Measurements from ENCODE around the gene SRD5A1.
"Not testable (repeated sequence)": the region's sequence is repeated elsewhere in the genome, so short reads cannot be mapped to it uniquely, and the experiment has no call there.

Gene SRD5A1

DNA sequence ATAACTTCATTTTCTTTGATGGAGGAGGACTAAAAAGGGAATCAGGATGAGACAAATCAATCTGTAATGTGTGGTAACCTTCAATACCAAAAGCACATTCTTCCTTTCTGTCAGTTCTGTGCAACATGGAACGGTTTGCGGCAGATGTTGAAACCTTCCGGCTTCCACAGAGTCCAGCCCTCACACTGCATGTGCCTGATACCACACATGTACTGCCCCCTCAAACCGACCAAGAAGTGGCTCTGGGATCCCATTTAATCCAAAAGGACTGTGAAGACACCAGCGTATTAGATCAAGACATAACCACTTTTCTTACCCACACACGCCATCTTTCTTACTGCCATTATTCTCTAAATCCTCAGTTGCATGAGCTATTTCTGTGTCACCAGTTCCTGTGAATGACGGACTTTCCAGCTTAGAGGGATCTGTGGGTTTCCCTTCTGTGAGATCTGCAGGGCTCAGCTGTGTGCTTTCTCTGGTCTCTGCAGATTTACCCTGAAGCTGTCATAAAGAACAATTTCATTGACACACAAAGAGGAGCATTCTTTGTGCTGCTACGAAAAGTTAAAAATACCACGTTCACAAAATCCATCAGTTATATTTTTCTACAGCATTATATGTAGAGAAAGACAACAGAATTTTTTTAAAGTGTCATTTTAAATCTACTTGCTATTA lies 26.2 kb upstream of the SRD5A1 start:
- DNase-seq, result no peak

DNA sequence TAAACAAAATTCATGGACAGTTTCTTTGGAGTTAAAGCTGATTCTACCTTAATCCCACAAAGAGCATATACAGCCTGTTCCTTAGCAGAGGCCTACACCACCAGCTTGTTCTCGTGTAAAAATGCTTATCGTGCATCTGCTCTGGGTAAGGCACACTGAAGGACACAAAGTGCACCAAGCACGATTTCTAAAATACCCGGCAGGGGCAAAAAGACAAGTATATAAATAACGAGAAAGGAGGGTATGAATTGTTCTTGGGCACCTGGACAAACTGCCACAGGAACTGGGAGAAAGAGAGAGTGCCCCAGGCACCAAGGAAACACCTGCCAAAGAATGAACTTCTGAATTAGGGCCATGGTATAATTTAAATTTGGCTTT lies 25.7 kb upstream of the SRD5A1 start:
- no peak for DNase-seq

- DNase-seq, result no peak
These were observed 25.2 kb upstream of the SRD5A1 start for GRCh38 chr5:6608016-6608415.

DNA sequence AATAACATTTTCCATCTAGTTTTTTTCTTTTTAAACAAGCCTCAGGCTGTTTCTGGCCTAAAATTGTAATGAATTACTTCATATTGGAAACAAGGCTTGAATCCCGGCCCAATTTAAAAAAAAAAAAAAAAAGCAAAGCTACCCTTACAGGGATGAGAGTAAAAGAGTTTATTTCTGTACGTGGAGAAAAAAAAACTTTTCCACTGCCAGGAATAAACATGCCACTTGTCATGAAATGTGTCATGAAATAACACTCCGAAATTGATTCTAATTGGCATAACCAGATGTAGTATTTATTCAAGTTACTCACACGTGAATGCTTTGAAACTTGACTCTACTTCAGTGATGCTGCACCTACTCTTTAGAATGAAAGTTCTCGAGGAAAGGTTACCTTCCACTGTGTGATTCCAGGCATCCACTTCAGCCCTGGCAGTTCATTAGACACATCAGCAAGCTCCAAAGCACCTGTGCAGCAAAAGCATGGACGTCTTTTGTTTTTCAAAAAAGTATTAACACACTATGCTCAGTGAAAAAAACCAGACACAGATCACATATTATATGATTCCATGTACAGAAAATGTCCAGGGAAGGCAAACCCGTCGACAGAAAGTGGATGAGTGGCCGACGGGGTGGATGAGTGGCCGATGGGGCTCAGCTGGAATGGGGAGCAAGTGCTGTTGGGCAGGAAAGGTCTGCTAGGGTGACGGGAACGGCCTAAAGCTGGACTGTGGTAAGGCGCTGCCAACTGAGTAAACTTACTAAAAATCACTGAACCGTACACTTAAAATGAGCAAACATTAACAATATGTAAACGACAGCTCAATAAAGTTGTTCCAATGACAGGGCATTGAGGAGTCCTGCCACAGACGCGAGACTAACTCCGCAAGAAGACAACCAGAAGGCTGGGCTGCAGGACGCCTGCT lies 21.6 kb upstream of the SRD5A1 start:
- DNase-seq, result no peak

DNA sequence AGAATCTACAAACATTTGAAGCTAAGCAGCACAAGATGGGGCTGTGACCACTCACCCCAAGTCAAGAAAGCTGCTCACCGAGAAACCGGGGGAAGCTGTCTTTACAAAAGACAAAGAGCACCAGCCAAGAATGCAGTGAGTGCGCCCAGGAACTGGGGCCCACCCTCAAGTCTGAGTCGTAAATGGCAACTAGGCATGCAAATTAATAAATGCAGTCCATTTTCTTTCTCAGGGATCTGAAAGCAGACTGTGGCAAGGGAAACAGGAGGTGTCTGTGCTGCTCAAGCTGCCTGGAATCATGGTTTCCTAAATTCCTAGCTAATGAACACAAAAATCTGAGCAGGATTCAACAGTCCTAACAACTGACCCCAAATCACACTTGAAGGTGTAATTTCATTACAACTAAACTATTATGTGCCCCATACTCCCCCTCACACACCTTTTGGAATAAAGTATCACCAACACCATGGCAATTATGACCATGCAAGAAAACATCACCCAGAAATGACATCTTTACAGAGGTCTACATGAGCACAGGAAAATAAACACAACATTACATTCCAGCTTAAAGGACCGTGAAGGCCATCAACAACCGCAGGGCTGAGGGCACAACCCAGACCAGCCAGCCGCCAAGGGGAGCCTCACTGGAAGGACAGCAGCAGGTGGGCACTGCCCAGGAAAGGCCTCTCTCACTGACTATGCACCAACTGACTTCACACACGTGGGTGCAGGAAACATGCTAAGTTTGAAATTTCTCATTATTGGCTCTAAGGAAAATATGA lies 18.0 kb upstream of the SRD5A1 start:
- DNase-seq, result no peak

GRCh38 chr5:6616632-6617031 lies 16.6 kb upstream of the SRD5A1 start:
- DNase-seq, result no peak

DNA sequence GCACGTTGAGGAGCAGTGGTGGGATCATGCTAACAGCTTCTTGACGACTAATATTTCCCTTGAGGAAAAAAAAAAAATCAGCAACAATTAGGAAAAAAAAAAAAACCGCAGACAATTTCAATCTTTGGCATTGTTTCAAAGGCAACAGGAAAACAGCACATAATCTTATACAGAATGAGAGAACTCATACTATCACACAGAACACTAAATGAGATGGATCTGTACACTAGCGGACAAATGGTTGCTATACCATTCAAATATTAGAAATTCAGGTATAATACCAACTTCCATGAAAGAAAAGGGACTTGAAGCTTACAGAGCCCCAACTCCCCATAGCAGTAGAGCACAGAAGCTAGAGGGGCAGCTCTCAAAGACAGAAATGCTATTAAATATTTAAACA lies 10.0 kb upstream of the SRD5A1 start:
- DNase-seq, result no peak

DNA sequence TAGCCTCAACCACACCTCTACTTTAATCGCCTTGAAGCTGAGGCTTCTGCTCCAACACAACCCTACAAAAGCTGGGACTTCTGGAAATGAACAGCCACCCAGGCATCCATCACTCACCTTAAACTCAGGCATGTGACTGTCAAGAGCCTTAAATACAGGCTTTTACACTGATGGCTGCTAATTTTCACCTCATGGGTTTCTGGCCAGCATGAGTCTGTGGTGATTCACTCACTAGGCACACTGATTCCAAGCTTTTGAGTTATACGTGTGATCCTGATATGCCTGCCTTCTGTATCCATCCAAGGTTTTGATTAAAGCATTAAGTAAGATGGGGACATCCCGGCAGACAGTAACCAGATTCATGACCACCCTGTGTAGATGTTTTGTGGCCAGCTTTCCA lies 9.3 kb upstream of the SRD5A1 start:
- DNase-seq, result no peak

DNA sequence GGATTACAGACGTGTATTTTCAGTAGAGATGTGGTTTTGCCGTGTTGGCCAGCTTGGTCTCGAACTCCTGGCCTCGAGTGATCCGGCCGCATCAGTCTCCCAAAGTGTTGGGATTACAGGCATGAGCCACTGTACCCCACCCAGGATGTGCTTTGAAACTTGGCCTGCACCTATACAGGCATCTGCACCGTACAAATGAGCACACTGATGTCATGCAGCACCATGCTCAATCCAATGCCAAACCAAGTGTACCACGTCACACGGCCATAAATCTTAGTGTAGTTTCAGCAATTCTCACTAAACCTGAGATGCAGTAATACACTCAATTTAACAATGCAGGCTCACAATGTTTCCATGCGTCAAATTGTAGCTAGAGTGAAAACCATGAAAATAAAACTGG lies 6.7 kb upstream of the SRD5A1 start:
- no peak for DNase-seq

DNA sequence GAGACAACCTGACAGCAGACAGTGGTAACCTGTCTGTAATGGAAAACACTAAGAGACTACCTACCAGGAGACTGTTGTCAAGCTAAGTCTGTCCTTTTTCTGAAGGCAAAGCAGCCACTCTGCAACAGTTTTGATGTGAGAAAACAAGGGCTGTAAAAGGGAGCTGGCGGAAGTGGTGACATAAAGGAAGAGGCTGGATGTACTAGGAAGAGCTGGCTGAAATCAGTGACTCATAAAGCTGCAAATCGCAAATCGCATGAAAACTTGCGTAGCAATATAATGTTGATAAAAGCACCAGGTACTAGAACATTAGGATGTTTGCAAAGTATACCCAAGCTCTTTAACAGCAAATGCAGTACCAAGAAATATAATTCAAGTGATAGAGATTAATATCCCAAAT lies 1.8 kb upstream of the SRD5A1 start:
- DNase-seq, result no peak

DNA sequence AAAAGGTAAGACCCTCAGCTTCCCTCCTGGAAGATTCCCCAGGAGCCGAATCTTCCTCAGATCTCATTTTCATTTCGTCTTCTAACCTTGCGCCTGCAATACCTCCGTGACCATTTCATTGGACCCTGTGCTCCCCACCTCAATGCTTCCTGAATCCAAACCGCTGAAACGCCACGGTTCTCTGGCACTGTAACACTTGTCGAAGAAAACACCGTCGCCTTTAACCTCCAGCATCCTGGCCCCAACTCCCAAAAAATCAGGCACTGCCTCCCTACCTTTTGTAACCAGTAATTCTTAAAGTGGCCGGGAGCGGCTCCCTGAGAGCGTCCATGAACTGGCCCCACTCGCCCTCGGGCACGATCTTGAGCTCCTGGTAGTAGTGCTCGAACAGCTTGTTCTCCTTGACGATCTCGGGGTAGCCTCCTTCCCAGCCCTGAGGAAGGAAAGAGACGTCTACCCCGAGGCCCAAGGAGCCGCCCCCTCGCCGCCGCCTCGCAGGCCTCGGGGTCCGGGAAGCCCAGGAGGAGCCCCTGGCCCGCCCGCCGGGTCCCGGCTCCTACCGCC lies 834 bp upstream of the SRD5A1 start:
- DNase-seq, result no peak

DNA sequence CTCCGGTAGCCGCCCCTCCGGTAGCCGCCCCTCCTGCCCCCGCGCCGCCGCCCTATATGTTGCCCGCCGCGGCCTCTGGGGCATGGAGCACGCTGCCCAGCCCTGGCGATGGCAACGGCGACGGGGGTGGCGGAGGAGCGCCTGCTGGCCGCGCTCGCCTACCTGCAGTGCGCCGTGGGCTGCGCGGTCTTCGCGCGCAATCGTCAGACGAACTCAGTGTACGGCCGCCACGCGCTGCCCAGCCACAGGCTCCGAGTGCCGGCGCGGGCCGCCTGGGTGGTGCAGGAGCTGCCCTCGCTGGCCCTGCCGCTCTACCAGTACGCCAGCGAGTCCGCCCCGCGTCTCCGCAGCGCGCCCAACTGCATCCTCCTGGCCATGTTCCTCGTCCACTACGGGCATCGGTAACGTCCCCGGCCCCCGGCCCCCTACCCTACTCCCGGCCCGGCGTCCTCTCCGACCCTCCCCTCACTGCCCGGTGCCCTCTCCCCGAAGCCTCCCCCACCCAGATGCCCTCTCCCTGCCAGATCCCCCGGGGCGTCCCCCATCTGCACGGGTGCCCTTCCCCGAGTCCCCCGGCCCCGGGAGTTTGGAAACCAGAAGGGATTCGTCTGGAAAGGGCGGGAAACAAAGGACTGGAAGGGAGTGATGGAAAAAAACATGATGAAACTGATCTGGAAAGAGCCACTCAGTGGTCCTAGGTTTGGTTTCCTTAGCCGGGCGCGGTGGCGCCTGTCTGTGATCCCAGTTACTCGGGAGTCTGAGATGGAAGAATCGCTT lies 417 bp downstream of the SRD5A1 start:
- DNase-seq, result no peak

- no peak for DNase-seq
These were observed 1.1 kb downstream of the SRD5A1 start for GRCh38 chr5:6634306-6634705.

DNA sequence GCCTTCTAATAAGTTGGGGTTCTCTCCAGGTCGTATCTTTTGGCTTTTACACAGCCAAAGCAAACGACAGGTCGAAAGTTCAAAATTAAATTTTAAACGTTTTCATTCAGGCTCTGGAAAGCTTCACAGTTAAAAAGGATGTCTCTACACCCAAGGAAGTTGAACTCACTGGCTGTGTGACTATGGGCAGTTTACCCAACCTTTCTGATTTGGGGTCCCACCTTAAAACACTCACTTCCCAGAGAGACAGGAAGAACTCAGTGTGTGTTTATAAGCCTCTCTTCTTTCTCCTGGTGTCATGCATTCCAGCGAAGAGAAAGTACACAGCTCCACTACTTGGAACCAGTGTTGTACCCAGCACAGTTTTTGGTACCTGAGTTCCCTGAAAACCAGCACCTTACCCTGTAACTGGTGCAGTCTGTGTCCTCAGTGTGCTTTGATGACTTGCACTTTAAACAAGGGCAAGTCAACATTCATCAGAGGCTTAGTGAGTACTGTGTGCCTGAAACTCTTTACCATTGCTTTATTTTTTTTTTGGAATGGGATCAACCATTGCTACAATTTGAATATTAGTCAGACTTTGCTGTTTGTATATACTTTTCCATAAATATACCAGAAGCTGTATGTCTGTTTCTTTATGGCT lies 1.7 kb downstream of the SRD5A1 start:
- DNase-seq, result no peak

DNA sequence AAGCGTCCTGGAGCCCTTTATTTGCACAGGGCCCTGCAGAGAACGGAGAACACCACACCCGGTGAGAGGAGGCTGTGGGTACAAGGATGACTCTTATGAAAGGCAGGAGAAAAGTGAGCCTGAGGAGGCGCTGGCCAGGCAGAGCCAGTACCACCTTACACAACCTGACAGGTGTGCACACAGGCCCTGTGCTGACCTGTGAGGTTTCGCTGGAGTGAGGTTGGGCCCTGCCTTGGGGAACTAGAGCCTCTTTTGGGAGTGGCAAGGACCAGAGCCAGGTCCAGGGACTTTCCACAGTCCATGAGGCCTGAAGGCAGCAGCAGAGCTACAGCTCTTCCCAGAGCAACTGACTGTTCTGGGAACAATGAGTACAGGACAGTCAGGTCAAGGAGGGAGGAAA lies 3.1 kb downstream of the SRD5A1 start:
- DNase-seq, result no peak

- DNase-seq, result no peak
These were observed 3.8 kb downstream of the SRD5A1 start for GRCh38 chr5:6637022-6637421.

DNA sequence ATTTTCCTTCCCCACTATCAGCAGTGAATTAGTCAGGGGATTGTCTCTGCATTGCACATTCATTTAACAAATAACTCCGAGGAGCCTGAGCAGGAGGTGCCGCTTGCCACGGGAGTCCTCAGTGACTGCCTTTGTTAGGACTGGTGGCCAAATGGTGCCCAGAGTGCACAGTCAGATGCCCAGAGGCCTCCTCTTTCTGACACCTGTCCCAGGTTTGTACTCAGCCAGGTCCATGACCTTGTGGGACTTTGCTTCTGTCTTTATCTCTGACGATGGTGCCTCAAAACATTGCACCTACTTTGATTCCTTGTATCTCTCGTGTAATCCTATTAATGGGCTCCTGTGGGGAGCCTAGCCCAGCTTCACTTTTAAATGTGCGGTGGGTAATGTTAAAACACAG lies 4.3 kb downstream of the SRD5A1 start:
- no peak for DNase-seq

GRCh38 chr5:6638236-6638635 lies 5.0 kb downstream of the SRD5A1 start:
- no peak for DNase-seq

GRCh38 chr5:6642655-6643054 lies 9.4 kb downstream of the SRD5A1 start:
- DNase-seq, result no peak

GRCh38 chr5:6644794-6645241 lies 11.6 kb downstream of the SRD5A1 start:
- DNase-seq, result no peak

DNA sequence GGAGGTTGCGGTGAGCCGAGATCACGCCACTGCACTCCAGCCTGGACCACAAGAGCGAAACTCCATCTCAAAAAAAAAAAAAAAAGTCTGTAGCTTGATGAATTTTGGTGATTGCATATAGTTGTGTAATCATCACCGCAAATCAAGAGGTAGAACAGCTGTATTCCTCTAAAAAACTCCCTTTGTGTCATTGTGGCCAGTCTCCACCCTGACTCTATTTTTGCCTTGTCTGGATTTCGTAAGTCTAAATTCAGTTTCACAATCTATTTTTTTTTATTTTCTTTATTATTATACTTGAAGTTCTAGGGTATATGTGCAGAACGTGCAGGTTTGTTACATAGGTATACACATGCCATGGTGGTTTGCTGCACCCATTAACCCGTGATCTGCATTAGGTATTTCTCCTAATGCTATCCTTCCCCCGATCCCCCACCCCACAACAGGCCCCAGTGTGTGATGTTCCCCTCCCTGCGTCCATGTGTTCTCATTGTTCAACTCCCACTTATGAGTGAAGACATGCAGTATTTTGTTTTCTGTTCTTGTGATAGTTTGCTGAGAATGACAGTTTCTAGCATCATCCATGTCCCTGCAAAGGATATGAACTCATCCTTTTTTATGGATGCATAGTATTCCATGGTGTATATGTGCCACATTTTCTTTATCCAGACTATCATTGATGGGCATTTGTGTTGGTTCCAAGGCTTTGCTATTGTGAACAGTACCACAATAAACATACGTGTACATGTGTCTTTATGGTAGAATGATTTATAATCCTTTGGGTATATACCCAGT lies 12.5 kb downstream of the SRD5A1 start:
- not testable (repeated sequence) for DNase-seq
